ENCODE measurements around the gene LRBA.
"Not testable (repeated sequence)": the region's sequence is repeated elsewhere in the genome, so short reads cannot be mapped to it uniquely, and the experiment has no call there.

The LRBA gene

GRCh38 chr4:150940123-150940522 is 75.0 kb downstream of the LRBA start:
- DNase-seq (ENCODE audit: low read depth), result no peak

- no peak for DNase-seq (ENCODE audit: low read depth)
Measured at GRCh38 chr4:150939530-150939929, 75.6 kb downstream of the LRBA start.

GRCh38 chr4:150938873-150939499 is 76.1 kb downstream of the LRBA start:
- no peak for DNase-seq (ENCODE audit: low read depth)

GRCh38 chr4:150938417-150938816 is 76.7 kb downstream of the LRBA start:
- no peak for DNase-seq (ENCODE audit: low read depth)

GRCh38 chr4:150934022-150934421 is 81.1 kb downstream of the LRBA start:
- no peak for DNase-seq (ENCODE audit: low read depth)

- no peak for DNase-seq (ENCODE audit: low read depth)
Measured at GRCh38 chr4:150931796-150932195, 83.3 kb downstream of the LRBA start.

- DNase-seq (ENCODE audit: low read depth), result no peak
Measured at GRCh38 chr4:150931005-150931404, 84.1 kb downstream of the LRBA start.

- DNase-seq (ENCODE audit: low read depth), result no peak
Measured at GRCh38 chr4:150923945-150924344, 91.1 kb downstream of the LRBA start.

GRCh38 chr4:150921486-150921885 is 93.6 kb downstream of the LRBA start:
- not testable (repeated sequence) for DNase-seq (ENCODE audit: low read depth)

GRCh38 chr4:150918562-150918961 is 96.5 kb downstream of the LRBA start:
- DNase-seq (ENCODE audit: low read depth), result not testable (repeated sequence)

- no peak for DNase-seq (ENCODE audit: low read depth)
Measured at GRCh38 chr4:150911326-150911725, 103.8 kb downstream of the LRBA start.

GRCh38 chr4:150909116-150909515 is 106.0 kb downstream of the LRBA start:
- DNase-seq (ENCODE audit: low read depth), result no peak

GRCh38 chr4:150906987-150907633 is 108.0 kb downstream of the LRBA start:
- peak; percentile 18 for DNase-seq (ENCODE audit: low read depth)

- no peak for DNase-seq (ENCODE audit: low read depth)
Measured at GRCh38 chr4:150904671-150905070, 110.4 kb downstream of the LRBA start.

GRCh38 chr4:150903603-150904002 is 111.5 kb downstream of the LRBA start:
- DNase-seq (ENCODE audit: low read depth), result no peak

GRCh38 chr4:150896497-150896896 is 118.6 kb downstream of the LRBA start:
- no peak for DNase-seq (ENCODE audit: low read depth)

GRCh38 chr4:150890246-150890645 is 124.8 kb downstream of the LRBA start:
- DNase-seq (ENCODE audit: low read depth), result no peak

- no peak for DNase-seq (ENCODE audit: low read depth)
Measured at GRCh38 chr4:150889306-150889705, 125.8 kb downstream of the LRBA start.

GRCh38 chr4:150888625-150889024 is 126.5 kb downstream of the LRBA start:
- DNase-seq (ENCODE audit: low read depth), result no peak

GRCh38 chr4:150888217-150888616 is 126.9 kb downstream of the LRBA start:
- DNase-seq (ENCODE audit: low read depth), result no peak

GRCh38 chr4:150886597-150886996 is 128.5 kb downstream of the LRBA start:
- peak; percentile 38 for DNase-seq (ENCODE audit: low read depth)

GRCh38 chr4:150884625-150885024 is 130.5 kb downstream of the LRBA start:
- no peak for DNase-seq (ENCODE audit: low read depth)

GRCh38 chr4:150875367-150875766 is 139.7 kb downstream of the LRBA start:
- no peak for DNase-seq (ENCODE audit: low read depth)

All from amniotic epithelial cell (primary cell).